IMR-90 (cell line): Measurements from ENCODE around the gene NEMP1. TPM values are rescaled to one million over a fixed set of nuclear protein-coding genes. Genes with fewer than 3 reads are reported as not detected.

Source experiments
- ATAC-seq: fragments of 200-7000 bp; cut with Tn5 transposase; 2 replicates; pipeline ENCODE4 v1.9.1; 2020; ENCODE audit warnings: low read depth, mild to moderate bottlenecking, moderate library complexity
- BruUV-seq: library from RNA; stranded (reverse); fragments of 400-500 nt; replicated peaks from 2 replicates; lab custom pipeline; 2021; lab: Mats Ljungman, UMichigan
- CTCF ChIA-PET: fragments of 300-600 bp; formaldehyde crosslinking; extraction: SDS; loops from one replicate; lab custom pipeline; 2021; ENCODE audit warnings: antibody characterized with exemption; lab: Yijun Ruan, JAX
- POLR2A ChIA-PET: fragments of 300-600 bp; sonication (Branson Sonifier 250); formaldehyde crosslinking; loops from one replicate; lab custom pipeline; 2022; ENCODE audit warnings: antibody characterized with exemption; ENCODE audit not compliant: unreplicated experiment; lab: Charles Lee
- DNase-seq: peaks from one replicate; pipeline ENCODE4 v3.0.0; 2013
- H2AFZ ChIP-seq: replicated peaks from 2 replicates; pipeline ENCODE3; 2013; ENCODE audit warnings: low read length, mild to moderate bottlenecking; ENCODE audit not compliant: poor library complexity
- H2AK5ac ChIP-seq: 2 replicates; pipeline ENCODE4 v1.6.1; 2013; ENCODE audit warnings: low read depth, low read length, inconsistent platforms
- H2AK9ac ChIP-seq: replicated peaks from 2 replicates; pipeline ENCODE3; 2013; ENCODE audit warnings: mild to moderate bottlenecking, low read depth, low read length, moderate library complexity; ENCODE audit not compliant: poor library complexity
- H2BK120ac ChIP-seq: 2 replicates; pipeline ENCODE4 v1.6.1; 2013; ENCODE audit warnings: low read depth, low read length, inconsistent platforms
- H2BK15ac ChIP-seq: 3 replicates; pipeline ENCODE4 v1.6.1; 2013; ENCODE audit warnings: low read depth, low read length, inconsistent platforms
- H2BK20ac ChIP-seq: 2 replicates; pipeline ENCODE4 v1.6.1; 2013; ENCODE audit warnings: low read depth, mild to moderate bottlenecking, inconsistent platforms, low read length, moderate library complexity
- H2BK5ac ChIP-seq: 2 replicates; pipeline ENCODE4 v1.6.1; 2013; ENCODE audit warnings: mild to moderate bottlenecking, low read depth, low read length, inconsistent platforms; ENCODE audit not compliant: poor library complexity, severe bottlenecking
- H3K14ac ChIP-seq: replicated peaks from 2 replicates; pipeline ENCODE4 v1.6.1; 2013; ENCODE audit warnings: low read depth, low read length, inconsistent platforms
- H3K18ac ChIP-seq: 2 replicates; pipeline ENCODE4 v1.6.1; 2013; ENCODE audit warnings: low read depth, low read length, control low read depth
- H3K23ac ChIP-seq: 2 replicates; pipeline ENCODE4 v1.6.1; 2013; ENCODE audit warnings: low read depth, low read length, inconsistent platforms
- H3K27ac ChIP-seq: 2 replicates; pipeline ENCODE4 v1.5.1; 2013; ENCODE audit warnings: mild to moderate bottlenecking, control low read depth, low read length; ENCODE audit not compliant: insufficient read depth
- H3K27me3 ChIP-seq: 2 replicates; pipeline ENCODE4 v1.6.1; 2013; ENCODE audit warnings: low read length; ENCODE audit not compliant: control insufficient read depth, insufficient read depth
- H3K36me3 ChIP-seq: 2 replicates; pipeline ENCODE4 v1.6.1; 2013; ENCODE audit warnings: low read length, mixed read lengths; ENCODE audit not compliant: control insufficient read depth, insufficient read depth
- H3K4ac ChIP-seq: 2 replicates; pipeline ENCODE4 v1.6.1; 2013; ENCODE audit warnings: low read depth, low read length, inconsistent platforms
- H3K4me1 ChIP-seq: 2 replicates; pipeline ENCODE4 v1.6.1; 2013; ENCODE audit warnings: low read length, mixed read lengths; ENCODE audit not compliant: control insufficient read depth, insufficient read depth
- H3K4me2 ChIP-seq: 2 replicates; pipeline ENCODE4 v1.6.1; 2013; ENCODE audit warnings: low read depth, mild to moderate bottlenecking, control low read depth, low read length, moderate library complexity
- H3K4me3 ChIP-seq: 2 replicates; pipeline ENCODE4 v1.5.1; 2013; ENCODE audit warnings: low read depth, mild to moderate bottlenecking, control low read depth, low read length, moderate library complexity; ENCODE audit not compliant: insufficient read depth
- H3K56ac ChIP-seq: 2 replicates; pipeline ENCODE4 v1.6.1; 2013; ENCODE audit warnings: low read length, inconsistent platforms; ENCODE audit not compliant: insufficient read depth; ENCODE audit errors: extremely low read depth
- H3K79me1 ChIP-seq, 2 experiments: 2 replicates each; pipeline ENCODE4 v1.6.1; 2013; ENCODE audit warnings: low read length in 2 of 2, inconsistent platforms in 1 of 2, low read depth in 1 of 2
- H3K9ac ChIP-seq: 2 replicates; pipeline ENCODE4 v1.6.1; 2013; ENCODE audit warnings: low read depth, low read length, control low read depth
- H3K9me1 ChIP-seq: 2 replicates; pipeline ENCODE4 v1.6.1; 2013; ENCODE audit warnings: low read length, inconsistent platforms; ENCODE audit not compliant: insufficient read depth
- H3K9me3 ChIP-seq: 2 replicates; pipeline ENCODE4 v1.6.1; 2013; ENCODE audit warnings: low read length; ENCODE audit not compliant: control insufficient read depth, insufficient read depth
- H4K20me1 ChIP-seq: 2 replicates; pipeline ENCODE4 v1.6.1; 2013; ENCODE audit warnings: low read length, inconsistent platforms; ENCODE audit not compliant: insufficient read depth
- H4K5ac ChIP-seq: 2 replicates; pipeline ENCODE4 v1.6.1; 2013; ENCODE audit warnings: mild to moderate bottlenecking, low read depth, low read length, control low read depth
- H4K8ac ChIP-seq, 2 experiments: 2 replicates each; pipeline ENCODE4 v1.6.1; 2013; ENCODE audit warnings: low read depth in 2 of 2, low read length in 2 of 2, control low read depth in 1 of 2, inconsistent platforms in 1 of 2
- H4K91ac ChIP-seq: 2 replicates; pipeline ENCODE4 v1.6.1; 2013; ENCODE audit warnings: low read depth, low read length, inconsistent platforms; ENCODE audit not compliant: insufficient read depth
- BHLHE40 ChIP-seq: fragments of 150-350 bp; IDR thresholded peaks from 2 replicates; pipeline ENCODE4 v1.6.1; 2016; ENCODE audit warnings: mild to moderate bottlenecking, low read depth, low read length
- CHD1 ChIP-seq: IDR thresholded peaks from 2 replicates; pipeline ENCODE4 v1.6.1; 2012; ENCODE audit warnings: low read depth, low read length, improper control_type of control experiment
- NFE2L2 ChIP-seq: fragments of 150-350 bp; IDR thresholded peaks from 2 replicates; pipeline ENCODE4 v1.6.1; 2016; ENCODE audit warnings: low read depth, mild to moderate bottlenecking, low read length
- POLR2A ChIP-seq: IDR thresholded peaks from 2 replicates; pipeline ENCODE4 v1.6.1; 2012; ENCODE audit warnings: mild to moderate bottlenecking, low read depth, low read length
- WGBS, 2 experiments: methylation state at CpG; one replicate each; pipeline versions ENCODE4 v1.1.5 to v1.1.7; 2013; ENCODE audit warnings: missing lambda C conversion rate in 2 of 2; ENCODE audit not compliant: insufficient read length in 1 of 2; ENCODE audit errors: extremely low coverage in 2 of 2; 5-methylcytosine and 5-hydroxymethylcytosine counted together
- dilution Hi-C: fragments of 300-500 bp; cut with HindIII; formaldehyde crosslinking; loops from one replicate; pipeline ENCODE4 v1.14.3; 2018; ENCODE audit warnings: low sequenced_read_pairs; ENCODE audit not compliant: unreplicated experiment
- in situ Hi-C: fragments of 300-500 bp; cut with MboI; formaldehyde crosslinking; loops from 3 replicates; pipeline ENCODE4 v1.14.3; 2019; ENCODE audit warnings: low sequenced_read_pairs, inconsistent platforms, mixed read lengths
- intact Hi-C: fragments of 100-400 bp; cut with micrococcal nuclease; formaldehyde crosslinking; loops from 2 replicates; pipeline ENCODE4 v1.10.0; 2022
- polyA plus RNA-seq, 3 experiments: library from polyadenylated mRNA; depleted of rRNA; stranded (reverse); fragments of >200 nt; gene quantifications; 2 replicates each; pipeline ENCODE4 v1.2.3, GENCODE V29; 2012; ENCODE audit warnings: low replicate concordance in 1 of 3
- total RNA-seq: library from RNA; depleted of rRNA; stranded (reverse); fragments of >200 nt; gene quantifications from 2 replicates; pipeline ENCODE4 v1.2.3, GENCODE V29; 2012

The NEMP1 gene
- total and polyA plus RNA-seq, 2 of the 4 experiments (the other 2 are of a cell fraction), result 8.9 to 10.9 TPM

GRCh38 chr12:57094208-57095160 is 15.9 kb upstream of the NEMP1 start:
- peak overlapping the region; percentile 84 for H2BK5ac ChIP-seq
- peak overlapping the region; percentile 49 for H3K9ac ChIP-seq
- H2AK5ac ChIP-seq, result peak overlapping the region; percentile 84
- no peaks in the 10 kb centered on the region for H3K27me3 ChIP-seq
- peak overlapping the region; percentile 41; the same call in 1 of the 2 replicates for H2BK120ac ChIP-seq
- ATAC-seq (no peak), DNase-seq (no peak)
- in situ Hi-C loops, result no loop called here
- no peak overlapping the region for H3K4me3 ChIP-seq
- peak overlapping the region; percentile 29; the same call in 1 of the 2 replicates for H3K18ac ChIP-seq
- H2AFZ ChIP-seq, result peak overlapping the region; percentile 25
- peaks cover 13 to 70% of the 10 kb centered on the region in 2 experiments for H3K79me1 ChIP-seq
- intact Hi-C loops, result no loop called here
- peaks cover 65% of the 10 kb centered on the region for H4K20me1 ChIP-seq
- no peak overlapping the region for H2BK20ac ChIP-seq
- H2BK15ac ChIP-seq, result no peak overlapping the region; the same call in 2 of the 3 replicates
- H3K36me3 ChIP-seq, result peaks cover 77% of the 10 kb centered on the region
- dilution Hi-C loops, result no loop called here
- H3K4ac ChIP-seq, result peak overlapping the region; percentile 84
- H4K91ac ChIP-seq, result peak overlapping the region; percentile 17
- H3K4me1 ChIP-seq, result peaks cover 41% of the 10 kb centered on the region
- no peaks in the 10 kb centered on the region for H3K9me3 ChIP-seq
- peak overlapping the region; percentile 50; the same call in 1 of the 2 replicates for H3K56ac ChIP-seq
- TF ChIP-seq POLR2A (0 out of 2 replicates have a peak, but pooled peaks have one; percentile 4), CHD1 (no peak), NFE2L2 (no peak), BHLHE40 (no peak)
- H3K27ac ChIP-seq, result peak overlapping the region; percentile 82
- ChIA-PET POLR2A (interaction anchor here (0.6 to 1.2 kb wide), 5 partner anchors 10 to 18 kb away, joined by 3 to 12 read pairs (median 4); partner anchors contain the start of genes NEMP1 and STAT6), CTCF (interaction anchor here (0.6 to 1.2 kb wide), 4 partner anchors 17 to 85 kb away, joined by 3 to 5 read pairs (median 4); partner anchors contain the start of gene STAT6)
- peak overlapping the region; percentile 26 for H3K4me2 ChIP-seq
- peak overlapping the region; percentile 36 for H4K5ac ChIP-seq
- peaks cover 8% of the 10 kb centered on the region; the same call in 1 of the 2 replicates for H3K9me1 ChIP-seq
- peak overlapping the region; percentile 8 to 90; a peak in 3 of 4 replicates for H4K8ac ChIP-seq
- peak overlapping the region; percentile 89 for H3K14ac ChIP-seq
- TSS peak; percentile 55 for BruUV-seq
- H3K23ac ChIP-seq, result peak overlapping the region; percentile 82; the same call in 1 of the 2 replicates
- H2AK9ac ChIP-seq, result peak overlapping the region; percentile 86
- 63% methylated on average over 5 of the region's 15 CpGs; no CpG with 5 or more reads in 1 of the 2 experiments for WGBS, 2 experiments
